ENCODE results near the gene TNNI2.
A peak's percentile ranks its signal among the peaks of the same experiment; 100 is the strongest.

TNNI2 gene

GRCh38 chr11:1860108-1860507, 21.3 kb downstream of the TNNI2 start:
- no peaks in the 10 kb centered on the region for H3K27me3 ChIP-seq
- H3K9me3 ChIP-seq: no peaks in the 10 kb centered on the region
- peaks cover 76 to 100% of the 10 kb centered on the region in 2 experiments for H3K4me1 ChIP-seq (ENCODE audit: control insufficient read depth in 1 of 2, insufficient read depth in 1 of 2, low read depth in 1 of 2, low read length in 1 of 2)
- no peak for TF ChIP-seq CTCF (IDR thresholded peaks at IDR 0.05)
- peaks cover 96% of the 10 kb centered on the region for H3K36me3 ChIP-seq
- peak overlapping the region; percentile 100 for H3K27ac ChIP-seq
- H3K4me3 ChIP-seq (ENCODE audit: low read depth in 1 of 2, low read length in 1 of 2): no peak overlapping the region

GRCh38 chr11:1861435-1862411, 22.9 kb downstream of the TNNI2 start:
- H3K4me3 ChIP-seq (ENCODE audit: low read depth in 1 of 2, low read length in 1 of 2): no peak overlapping the region
- peaks cover 60 to 99% of the 10 kb centered on the region in 2 experiments for H3K4me1 ChIP-seq (ENCODE audit: control insufficient read depth in 1 of 2, insufficient read depth in 1 of 2, low read depth in 1 of 2, low read length in 1 of 2)
- H3K9me3 ChIP-seq: no peaks in the 10 kb centered on the region
- no peak for TF ChIP-seq CTCF (IDR thresholded peaks at IDR 0.05)
- no peaks in the 10 kb centered on the region for H3K27me3 ChIP-seq
- H3K36me3 ChIP-seq: peaks cover 96% of the 10 kb centered on the region
- peak overlapping the region; percentile 79 for H3K27ac ChIP-seq

GRCh38 chr11:1862588-1863351, 24.0 kb downstream of the TNNI2 start:
- Histone ChIP-seq H3K4me3 (ENCODE audit: low read depth in 1 of 2, low read length in 1 of 2) (peak overlapping the region in 1 of 2 experiments; percentile 47), H3K9me3 (no peaks in the 10 kb centered on the region), H3K27ac (peak overlapping the region; percentile 79), H3K36me3 (peaks cover 96% of the 10 kb centered on the region), H3K27me3 (no peaks in the 10 kb centered on the region), H3K4me1 (ENCODE audit: control insufficient read depth in 1 of 2, insufficient read depth in 1 of 2, low read depth in 1 of 2, low read length in 1 of 2) (peaks cover 49 to 98% of the 10 kb centered on the region in 2 experiments)
- no peak for TF ChIP-seq CTCF (IDR thresholded peaks at IDR 0.05)

- no peak for TF ChIP-seq CTCF (IDR thresholded peaks at IDR 0.05)
- Histone ChIP-seq H3K4me1 (ENCODE audit: control insufficient read depth in 1 of 2, insufficient read depth in 1 of 2, low read depth in 1 of 2, low read length in 1 of 2) (peaks cover 41 to 98% of the 10 kb centered on the region in 2 experiments), H3K27ac (peak overlapping the region; percentile 79), H3K36me3 (peaks cover 96% of the 10 kb centered on the region), H3K4me3 (ENCODE audit: low read depth in 1 of 2, low read length in 1 of 2) (peak overlapping the region in 1 of 2 experiments; percentile 47), H3K9me3 (no peaks in the 10 kb centered on the region), H3K27me3 (no peaks in the 10 kb centered on the region)
Observed at GRCh38 chr11:1863352-1864216, 24.8 kb downstream of the TNNI2 start.

- no peaks in the 10 kb centered on the region for H3K9me3 ChIP-seq
Observed at GRCh38 chr11:1864231-1864630, 25.4 kb downstream of the TNNI2 start.

More at GRCh38 chr11:1864231-1864630, 25.4 kb downstream of the TNNI2 start:
- Histone ChIP-seq H3K4me1 (ENCODE audit: control insufficient read depth in 1 of 2, insufficient read depth in 1 of 2, low read depth in 1 of 2, low read length in 1 of 2) (peaks cover 38 to 98% of the 10 kb centered on the region in 2 experiments), H3K27me3 (no peaks in the 10 kb centered on the region), H3K4me3 (ENCODE audit: low read depth in 1 of 2, low read length in 1 of 2) (peak overlapping the region in 1 of 2 experiments; percentile 47), H3K27ac (peak overlapping the region; percentile 79), H3K36me3 (peaks cover 96% of the 10 kb centered on the region)
- no peak for TF ChIP-seq CTCF (IDR thresholded peaks at IDR 0.05)

Measured in neutrophil (primary cell).